Erythroblast (primary cell): ENCODE results near the gene ETNK1.

Experiments used
- GATA1 ChIP-seq: IDR thresholded peaks from 2 replicates; pipeline ENCODE4 v1.6.1; 2011; ENCODE audit warnings: low read depth, mild to moderate bottlenecking, control low read depth, low read length, moderate library complexity
- POLR2A ChIP-seq: IDR thresholded peaks from 2 replicates; pipeline ENCODE4 v1.6.1; 2011; ENCODE audit warnings: mild to moderate bottlenecking, low read length

DNA sequence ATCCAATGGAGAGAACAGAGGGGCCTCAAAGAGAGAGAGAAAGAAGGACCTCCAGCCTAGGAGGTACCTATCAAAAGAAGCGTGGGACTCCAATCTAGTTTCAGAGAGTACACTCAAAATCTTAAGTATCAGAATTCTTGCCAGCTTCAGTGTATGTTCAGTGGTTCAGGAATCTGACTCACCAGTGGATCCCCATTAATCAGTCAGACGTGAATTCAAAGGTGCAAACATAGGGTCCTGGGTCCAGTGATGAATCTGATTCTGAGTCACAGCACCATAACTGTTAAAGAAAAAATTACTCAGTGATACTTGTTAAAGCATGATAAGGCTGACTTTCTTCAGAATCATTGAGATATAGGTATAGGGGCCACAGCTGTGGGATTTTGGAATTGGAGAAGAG, 33.2 kb downstream of the ETNK1 start:
- TF ChIP-seq POLR2A = no peak
- TF ChIP-seq GATA1 = no peak
